ENCODE results near the gene ZMYND10.
A peak's percentile ranks its signal among the peaks of the same experiment; 100 is the strongest.

ZMYND10 gene

DNA sequence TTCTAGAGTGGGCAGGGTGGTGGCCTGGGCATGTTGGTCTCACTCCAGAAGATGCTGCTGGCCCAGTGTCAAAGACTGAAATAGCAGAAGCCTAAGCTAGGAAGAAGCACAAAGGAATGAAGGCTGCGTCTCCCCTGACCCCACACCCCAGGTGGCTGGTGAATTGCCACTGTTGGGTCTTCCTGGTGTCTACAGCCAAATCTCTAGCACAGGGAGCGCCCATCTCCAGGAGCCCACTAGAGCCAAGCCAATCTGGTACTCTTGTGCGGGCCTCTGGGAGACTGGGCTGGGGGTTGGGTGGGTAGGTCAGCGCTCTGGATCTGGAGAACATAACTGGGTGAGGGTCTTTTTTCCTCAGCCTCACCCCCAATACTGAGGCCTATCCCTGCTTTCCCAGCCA is 18.4 kb downstream of the ZMYND10 start:
- DNase-seq (ENCODE audit: extremely low read depth in 1 of 2, low read depth in 1 of 2): no peak

DNA sequence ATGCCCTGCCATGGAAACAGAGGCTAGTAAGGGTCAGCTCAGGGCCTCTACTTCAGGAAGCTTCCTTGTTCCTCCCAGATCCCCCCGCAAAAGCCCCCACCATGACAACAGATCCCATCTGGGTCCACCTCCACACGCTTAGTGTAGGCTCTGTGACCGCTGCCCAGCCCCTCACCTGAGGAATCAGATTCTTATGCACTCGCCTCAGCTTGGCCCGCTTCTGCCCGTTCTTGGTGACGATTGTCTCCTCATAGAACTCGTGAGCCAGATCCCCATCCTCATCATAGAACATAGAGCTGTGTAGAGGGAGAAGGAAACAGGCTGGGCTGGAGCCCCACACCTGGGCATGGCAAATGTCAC is 19.4 kb downstream of the ZMYND10 start:
- DNase-seq (ENCODE audit: extremely low read depth in 1 of 2, low read depth in 1 of 2): no peak

DNA sequence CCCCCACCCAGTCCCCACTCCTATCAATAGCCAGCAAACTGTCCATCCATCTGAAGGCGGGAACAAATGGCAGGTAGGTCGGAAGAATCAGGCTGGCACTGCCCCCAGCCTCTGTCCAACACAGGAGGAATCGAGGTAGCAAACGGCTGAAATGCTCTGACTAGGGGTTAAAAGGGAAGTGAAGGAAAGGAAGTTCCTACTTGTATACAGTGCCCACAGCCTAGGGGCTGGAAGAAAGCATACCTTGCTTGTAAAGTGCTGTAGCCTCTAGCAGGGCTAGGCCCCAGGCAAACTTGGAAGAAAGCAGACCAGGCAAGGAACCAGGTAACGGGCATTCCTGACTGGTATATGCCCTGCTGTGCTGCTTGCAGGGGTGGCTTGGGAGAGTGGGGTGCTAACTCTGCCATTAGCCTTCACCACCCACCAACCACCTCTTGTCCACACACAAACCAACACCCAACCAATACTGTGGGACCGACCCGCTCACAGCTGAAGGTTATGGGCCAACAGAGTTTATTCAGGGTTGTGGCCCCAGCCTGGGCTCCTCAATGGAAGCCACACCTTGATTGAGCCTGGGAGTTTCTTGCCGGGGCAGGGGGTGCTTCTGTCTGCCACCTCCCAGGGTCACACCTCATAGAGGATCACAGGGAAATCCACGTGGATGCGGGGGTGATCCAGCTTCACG is 19.9 kb downstream of the ZMYND10 start:
- DNase-seq (ENCODE audit: extremely low read depth in 1 of 2, low read depth in 1 of 2): no peak

DNA sequence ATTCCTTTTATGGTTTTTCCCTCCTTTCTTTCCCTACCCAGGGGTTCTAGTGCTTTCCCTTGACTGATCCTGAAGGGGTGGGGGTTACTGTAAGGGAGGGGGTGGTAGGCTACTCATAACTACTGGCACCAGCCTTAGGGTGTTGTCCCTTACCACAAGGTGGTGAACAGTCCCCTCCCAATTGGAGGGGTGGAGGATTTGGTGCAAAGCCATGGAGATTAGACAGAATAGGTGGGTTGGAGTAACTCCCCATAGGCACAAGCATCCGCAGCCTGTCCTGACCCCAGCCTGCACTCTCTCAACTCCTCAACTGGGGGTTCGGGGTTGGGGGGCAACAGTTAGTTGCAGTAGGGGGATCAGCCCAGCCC is 20.4 kb downstream of the ZMYND10 start:
- DNase-seq (ENCODE audit: extremely low read depth in 1 of 2, low read depth in 1 of 2): no peak

DNA sequence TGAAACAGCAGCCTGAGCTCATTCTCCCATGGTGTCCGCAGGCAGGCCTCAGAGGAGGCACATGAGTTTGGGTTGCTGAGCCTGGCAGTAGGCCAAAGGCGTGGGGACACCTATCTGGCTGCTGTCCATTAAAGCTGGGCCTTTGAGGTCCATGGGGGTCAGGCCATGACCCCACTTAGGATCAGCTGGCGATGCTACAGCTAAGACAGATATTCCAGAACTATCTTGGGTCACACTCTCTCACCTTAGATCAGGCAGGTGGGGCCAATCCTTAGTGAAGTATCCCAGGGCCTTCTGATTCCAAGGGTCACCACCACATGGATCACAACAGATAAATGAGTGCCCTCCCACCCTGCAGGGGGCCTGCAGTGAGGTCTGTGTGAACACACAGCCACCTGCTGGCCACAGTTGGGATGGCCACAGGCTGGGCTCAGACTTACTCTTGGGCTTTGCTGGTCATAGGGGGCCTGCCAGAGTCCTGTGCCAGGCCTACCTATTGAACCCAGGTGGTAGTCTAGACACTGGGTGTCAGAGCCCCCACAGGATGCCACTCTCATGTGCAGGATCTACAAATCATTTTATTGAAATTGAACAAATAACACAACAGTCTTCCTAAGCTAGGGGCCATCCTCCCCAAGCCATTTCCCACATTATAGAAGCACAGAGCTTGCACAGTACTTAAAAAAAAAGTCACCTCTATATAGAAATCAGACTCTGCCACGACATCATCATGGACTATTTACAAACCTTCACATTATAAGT is 21.0 kb downstream of the ZMYND10 start:
- DNase-seq (ENCODE audit: extremely low read depth in 1 of 2, low read depth in 1 of 2): peak in 1 of 2 donors; percentile 39

DNA sequence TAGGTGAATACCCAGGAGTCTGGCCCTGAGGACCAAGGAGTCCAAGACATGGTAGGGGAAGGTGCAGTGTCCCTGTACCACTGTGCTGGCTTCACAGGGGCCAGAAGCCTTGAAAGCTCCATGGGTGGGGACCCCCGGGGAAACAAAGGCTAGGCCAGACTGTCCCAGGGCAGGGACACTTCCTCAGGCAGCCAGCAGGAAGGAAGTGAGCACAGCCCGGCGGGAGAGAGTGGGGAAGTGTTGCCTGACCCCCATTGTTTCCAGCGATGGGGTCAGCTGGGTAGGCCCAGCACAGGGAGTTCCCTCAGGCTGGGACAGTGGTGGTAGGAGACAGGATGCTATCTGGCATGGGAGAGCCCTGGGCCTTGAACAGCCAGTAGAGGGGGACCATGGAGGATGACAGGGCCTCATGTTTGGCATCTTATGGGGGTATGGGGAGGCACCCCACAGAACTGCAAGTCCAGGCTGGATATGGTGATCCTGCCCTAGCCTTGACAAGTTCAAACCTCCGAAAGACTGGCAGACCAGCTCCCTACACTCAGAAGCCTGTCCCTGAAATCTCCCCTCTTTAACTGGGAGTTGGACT is 21.8 kb downstream of the ZMYND10 start:
- no peak for DNase-seq (ENCODE audit: extremely low read depth in 1 of 2, low read depth in 1 of 2)

DNA sequence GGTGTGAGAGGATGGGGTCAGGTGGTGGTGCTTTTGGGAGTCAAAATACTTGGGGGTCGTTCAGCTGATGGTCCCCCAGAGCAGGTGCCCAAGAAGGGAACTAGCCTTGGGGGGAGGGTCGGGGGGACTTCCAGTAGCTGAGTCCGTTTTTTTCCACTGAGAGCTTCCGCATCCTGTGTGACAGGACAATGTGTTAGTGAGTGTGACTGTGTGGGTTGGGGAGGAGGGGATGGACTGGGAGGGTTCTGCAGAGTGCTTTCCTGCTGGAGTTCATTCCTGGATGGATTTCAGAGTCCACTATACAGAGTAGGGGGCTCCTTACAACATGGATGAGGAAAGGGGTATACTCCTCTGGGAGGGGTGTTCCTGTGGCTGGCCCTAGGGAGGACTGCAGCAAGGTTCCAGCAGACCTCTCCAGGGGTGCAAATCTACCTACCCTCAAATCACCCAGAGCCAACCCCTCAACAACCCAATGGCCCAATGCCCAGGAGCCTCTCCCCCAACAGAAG is 22.4 kb downstream of the ZMYND10 start:
- DNase-seq (ENCODE audit: extremely low read depth in 1 of 2, low read depth in 1 of 2): no peak

DNA sequence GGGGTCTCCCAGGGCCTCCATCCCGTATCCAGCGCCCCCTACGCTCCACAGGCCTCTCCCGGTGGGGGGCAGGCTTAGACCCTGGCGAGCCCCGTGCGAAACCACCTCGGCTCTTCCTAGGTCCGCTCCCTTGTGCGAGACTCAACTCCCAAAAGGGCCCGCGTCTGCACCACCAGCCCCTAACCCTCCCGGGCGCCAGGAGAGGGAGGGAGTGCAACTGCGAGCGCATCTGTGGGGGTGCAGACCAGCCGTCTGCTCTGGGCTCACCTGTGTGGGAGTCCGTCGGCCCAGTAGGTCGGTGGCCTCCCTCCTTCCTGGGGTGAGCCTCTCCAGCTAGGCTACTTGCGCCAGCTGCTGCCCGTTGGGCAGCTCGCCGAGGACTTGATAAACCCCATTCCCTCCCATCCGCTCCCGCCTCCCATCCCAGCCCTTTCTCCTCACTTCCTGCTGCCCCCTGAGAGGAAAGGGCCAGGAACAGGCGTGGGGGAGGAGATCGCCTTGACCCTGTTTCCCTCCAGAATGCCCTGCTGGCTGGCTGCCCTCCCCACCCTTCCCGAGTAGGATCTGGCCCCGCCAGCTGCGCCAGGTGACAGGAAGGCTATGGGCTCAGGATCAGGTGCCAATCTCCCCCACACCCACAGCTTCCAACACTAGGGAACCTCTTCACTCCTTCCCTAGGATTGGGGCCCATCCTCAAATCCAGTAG is 23.0 kb downstream of the ZMYND10 start, which contains the start of gene HYAL2:
Gene HYAL2, minus strand, starts transcription at position 360 of the 706 bp plus-strand sequence. CDS start 2,256 bp downstream, outside the sequence.
- no peak for DNase-seq (ENCODE audit: extremely low read depth in 1 of 2, low read depth in 1 of 2)

DNA sequence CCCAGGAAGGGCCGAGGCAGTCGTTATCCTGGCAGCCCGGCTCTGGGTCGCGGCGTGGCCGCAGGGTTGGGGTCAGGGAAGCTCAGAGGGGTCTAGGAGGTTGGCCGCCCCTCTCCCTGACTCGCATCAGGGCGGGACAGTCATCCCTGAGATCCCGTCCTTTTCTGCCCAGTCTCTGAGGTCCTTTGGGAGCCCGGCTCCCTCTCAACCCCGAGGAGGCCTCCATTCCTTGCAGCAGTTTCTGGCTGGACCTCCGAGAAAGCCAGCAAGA is 23.5 kb downstream of the ZMYND10 start:
- no peak for DNase-seq (ENCODE audit: extremely low read depth in 1 of 2, low read depth in 1 of 2)

DNA sequence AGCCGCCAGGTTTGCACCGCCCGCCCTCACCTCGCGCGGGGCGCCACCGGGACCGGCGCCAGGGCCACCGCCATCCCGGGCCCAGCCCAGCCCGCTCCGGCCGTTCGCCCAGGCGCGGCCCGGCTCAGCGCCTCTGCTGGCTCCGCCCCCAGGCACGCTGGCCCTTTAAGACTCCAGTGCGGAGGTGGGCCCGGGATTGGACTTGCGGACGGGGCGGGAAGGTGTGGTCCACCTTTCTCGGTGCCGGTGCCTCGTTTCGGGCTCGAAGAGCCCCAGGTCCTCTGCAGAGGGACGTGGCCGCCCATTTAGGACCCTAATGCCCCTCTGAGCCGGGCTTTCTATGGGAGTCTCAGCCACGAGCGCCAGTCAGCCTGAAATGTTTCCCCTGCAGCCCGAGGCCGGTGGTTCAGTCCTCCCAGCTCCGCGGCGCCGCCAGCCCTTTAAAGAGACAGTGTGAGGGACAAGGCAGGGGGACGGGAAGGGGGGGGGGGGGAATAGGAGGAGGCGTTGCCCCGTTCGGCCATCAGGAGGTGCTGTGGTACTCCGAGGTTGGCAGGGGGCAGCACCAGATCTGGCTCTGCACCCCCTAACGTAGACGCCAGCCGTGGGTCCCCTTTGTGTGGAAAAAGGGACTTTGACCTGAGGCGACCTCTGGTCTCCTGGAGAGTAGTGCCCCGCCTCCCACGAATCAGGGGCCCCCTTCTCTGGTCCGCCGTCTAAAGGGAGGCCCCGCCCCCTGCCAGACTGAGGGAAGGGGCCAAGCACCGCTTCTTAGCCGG is 24.0 kb downstream of the ZMYND10 start:
- peak; percentile 43 to 67 for DNase-seq (ENCODE audit: extremely low read depth in 1 of 2, low read depth in 1 of 2)

DNA sequence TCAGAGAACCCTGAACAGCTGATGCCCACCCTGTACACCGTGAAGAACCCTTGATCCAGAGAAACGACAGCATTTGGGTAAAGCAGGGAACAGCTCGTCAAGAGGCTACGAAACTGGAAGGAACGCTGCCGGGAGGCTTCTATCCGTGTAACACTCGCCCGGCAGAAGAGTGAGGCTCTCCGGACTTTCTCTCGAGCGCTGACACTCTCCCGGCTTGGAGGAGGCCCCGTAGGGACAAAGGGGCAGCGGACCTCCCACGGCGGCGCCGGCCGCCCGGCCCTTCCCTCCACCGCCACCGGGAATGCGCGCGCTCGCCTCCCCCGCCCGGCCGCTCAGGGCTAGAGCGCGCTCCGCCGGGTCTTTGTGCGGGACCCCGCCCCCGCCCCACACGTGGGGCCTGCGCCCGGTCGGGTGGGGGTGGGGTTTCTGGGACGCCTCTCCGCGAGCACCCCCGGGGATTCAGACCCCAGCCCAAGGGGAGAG is 24.6 kb downstream of the ZMYND10 start:
- peak in 1 of 2 donors; percentile 38 for DNase-seq (ENCODE audit: extremely low read depth in 1 of 2, low read depth in 1 of 2)

DNA sequence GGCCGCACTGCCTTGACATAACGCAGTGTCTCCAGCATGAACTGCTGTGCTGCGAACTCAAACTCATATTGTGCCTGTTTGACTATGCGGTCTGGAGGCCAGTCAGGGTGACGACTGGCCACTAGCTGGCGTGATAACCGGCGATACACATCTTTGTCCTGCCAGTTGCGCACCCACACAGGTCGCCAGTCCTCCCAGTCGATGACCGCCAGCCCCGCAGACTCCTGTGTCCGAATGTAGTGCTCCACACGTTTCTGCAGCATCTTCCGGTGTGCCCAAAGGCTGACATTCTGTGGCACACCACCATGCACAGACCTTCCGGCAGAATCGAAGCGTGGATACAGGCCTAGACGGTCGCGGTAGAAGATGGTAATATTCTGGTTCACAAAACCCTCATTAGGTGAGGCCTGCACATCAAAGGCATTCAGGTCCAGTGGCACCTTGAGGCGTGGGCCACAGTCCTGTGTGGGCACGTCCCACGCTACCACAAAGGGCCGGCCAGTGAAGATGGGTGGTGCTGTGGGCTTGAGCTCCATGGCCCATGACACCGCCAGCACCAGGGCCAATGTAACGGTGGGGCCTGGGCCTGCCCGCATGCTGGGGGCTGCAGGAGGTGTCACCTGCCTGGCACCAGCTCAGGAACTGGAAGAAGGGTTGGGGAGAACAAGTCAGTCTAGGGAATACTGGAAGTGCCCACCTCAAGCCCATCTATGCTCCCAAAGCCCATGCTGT is 25.5 kb downstream of the ZMYND10 start:
- DNase-seq (ENCODE audit: extremely low read depth in 1 of 2, low read depth in 1 of 2): no peak

DNA sequence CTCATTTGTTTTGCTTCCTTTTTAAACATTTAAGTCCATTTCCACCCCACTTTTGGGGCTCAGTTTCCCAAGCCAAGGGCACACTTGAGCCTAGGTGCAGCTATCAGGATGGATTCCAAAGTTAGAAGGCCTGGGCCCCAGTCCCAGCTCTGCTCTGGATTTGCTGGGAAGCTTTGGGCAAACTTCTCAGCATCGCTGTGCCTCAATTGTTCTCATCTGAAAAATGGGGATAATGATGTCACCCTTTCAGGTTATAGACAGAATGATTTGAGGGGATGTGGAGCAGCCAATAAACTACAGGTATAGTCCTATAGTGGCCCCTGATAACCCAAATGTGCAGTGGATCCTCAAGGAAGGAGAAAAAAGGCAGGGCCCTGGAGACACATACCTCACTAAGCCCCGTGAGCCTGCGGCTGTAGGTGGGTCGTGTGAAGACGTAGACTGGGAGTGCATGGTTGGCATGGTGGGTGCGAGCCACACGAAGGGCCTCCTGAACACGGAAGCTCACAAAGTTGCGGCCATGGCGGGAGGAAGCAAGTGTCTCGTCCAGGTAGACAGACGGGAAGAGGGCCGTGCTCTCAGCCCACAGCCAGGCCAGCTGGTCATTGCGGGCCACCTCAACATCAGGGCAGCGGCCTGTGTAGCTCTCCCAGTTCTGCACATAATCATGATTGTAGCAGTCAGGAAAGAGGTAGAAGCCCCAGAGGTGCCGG is 26.2 kb downstream of the ZMYND10 start:
- no peak for DNase-seq (ENCODE audit: extremely low read depth in 1 of 2, low read depth in 1 of 2)

DNA sequence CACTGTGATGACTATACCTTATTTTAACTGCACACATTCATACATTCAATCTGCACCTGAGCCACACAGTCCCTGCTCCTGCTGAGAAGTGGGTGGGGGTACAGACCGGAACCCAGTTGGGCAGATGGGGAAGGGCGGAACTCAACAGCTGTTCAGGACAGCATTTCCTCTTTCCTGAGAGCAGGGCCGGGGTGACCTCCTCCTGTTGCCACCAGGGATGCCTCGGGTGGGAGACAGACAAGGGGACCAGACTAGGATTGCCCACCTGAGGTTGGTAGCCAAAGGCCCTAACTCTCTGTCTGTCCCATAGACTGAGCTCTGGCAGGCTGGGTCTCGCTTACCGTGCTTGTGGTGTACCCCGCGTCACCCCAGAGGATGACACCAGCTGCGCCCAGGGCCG is 26.9 kb downstream of the ZMYND10 start:
- no peak for DNase-seq (ENCODE audit: extremely low read depth in 1 of 2, low read depth in 1 of 2)

DNA sequence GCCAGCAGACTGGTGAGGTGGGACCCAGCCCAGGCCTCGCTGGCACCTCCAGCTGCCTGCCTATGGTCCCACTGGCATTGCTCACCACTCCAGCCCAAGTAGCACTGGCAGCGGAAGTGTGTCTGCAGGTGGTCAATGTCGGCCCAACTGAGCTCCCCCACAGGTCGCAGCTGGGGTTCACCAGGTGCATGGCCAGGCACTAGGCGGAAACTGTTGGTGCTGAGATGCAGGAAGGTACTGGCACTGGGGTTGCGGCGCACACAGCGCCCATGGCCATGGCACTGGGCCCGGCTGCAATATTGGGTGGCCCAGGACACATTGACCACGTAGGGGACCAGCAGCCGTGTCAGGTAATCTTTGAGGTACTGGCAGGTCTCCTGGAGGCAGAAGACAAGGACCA is 27.4 kb downstream of the ZMYND10 start:
- no peak for DNase-seq (ENCODE audit: extremely low read depth in 1 of 2, low read depth in 1 of 2)

DNA sequence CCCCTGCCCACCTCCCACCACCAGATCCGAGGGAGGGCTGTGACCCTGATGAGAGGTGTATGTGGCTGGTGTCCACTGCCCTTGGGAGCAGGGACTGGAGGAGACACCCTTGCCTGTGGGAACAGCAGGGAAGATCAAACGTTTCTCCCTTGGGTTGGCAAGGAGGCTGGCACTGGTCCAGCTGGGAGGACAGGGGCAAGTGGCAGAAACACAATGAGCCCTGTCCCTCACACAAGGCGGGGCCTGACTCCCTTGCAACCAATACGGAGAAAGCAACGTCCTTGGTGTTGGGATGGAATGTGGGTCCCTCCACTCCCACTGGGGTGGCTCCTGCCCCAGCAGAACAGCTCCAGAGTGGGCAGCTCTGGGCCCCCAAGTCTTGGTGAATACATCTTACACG is 28.2 kb downstream of the ZMYND10 start:
- DNase-seq (ENCODE audit: extremely low read depth in 1 of 2, low read depth in 1 of 2): no peak

DNA sequence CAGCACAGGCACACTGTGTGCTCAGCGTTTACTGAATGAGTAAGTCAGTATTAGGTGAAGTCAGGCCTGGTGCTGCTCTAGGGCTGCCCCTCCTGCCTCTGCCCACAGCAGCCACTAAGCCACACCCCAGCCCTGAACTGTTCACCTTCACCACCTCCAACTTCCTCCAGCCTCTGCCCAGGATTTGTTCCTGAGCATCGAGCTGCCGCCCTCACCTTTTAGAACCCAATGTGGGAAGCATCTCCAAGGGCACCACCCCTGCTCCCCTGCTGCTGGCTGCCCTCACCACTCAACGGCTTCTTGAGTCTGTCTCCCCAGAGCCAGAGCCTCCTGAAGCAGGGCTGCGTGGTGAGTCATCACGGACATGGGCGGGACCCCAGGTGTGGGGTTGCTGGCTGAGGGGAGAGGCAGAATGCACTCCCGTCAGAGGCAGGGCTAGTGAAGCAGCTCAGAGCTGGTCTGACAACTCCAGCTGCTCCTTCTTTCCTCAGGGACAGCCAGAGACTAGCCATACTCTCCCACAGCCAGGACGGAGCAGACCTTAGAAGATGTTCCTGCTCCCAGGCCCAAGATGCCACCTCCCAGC is 28.8 kb downstream of the ZMYND10 start:
- peak; percentile 57 to 61 for DNase-seq (ENCODE audit: extremely low read depth in 1 of 2, low read depth in 1 of 2)

DNA sequence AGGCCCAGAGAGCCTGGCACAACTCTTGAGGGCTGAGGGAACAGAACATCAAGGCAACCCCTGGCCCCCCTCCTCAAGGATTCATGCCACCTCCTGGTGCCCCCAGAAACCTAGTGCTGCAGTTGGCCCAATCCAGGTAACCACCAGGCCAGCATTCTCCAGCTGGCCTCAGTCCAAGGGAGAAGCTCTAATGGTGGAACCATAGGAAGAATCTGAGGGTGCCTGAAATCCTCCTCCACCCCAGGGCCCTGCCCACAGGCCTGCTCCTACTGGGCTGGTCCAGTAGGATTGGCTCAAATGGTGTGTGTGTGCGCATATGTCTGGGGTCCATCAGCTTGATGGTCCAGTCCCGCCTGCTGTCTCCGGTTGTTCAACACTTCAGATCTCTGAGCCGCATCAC is 30.7 kb downstream of the ZMYND10 start:
- DNase-seq (ENCODE audit: extremely low read depth in 1 of 2, low read depth in 1 of 2): no peak

DNA sequence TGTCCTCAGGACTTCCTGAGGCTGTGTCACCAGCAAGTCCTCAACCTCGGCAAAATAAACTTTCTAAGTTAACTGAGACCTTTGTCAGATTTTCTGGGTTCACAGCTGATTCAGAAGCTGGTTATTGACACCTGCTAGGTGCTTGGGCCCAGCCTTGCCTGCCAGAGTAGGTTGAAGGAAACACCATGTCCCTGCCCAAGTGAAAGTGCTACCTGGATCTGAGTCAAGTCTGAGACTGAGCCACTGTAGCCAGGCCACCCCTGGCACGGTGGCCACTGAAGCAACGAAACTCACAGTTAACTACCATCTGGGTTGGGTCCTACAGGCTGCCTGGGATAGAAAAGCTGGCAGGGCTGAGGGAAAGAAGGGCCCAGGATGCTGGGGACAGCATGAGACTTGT is 31.2 kb downstream of the ZMYND10 start:
- DNase-seq (ENCODE audit: extremely low read depth in 1 of 2, low read depth in 1 of 2): no peak
